Activated CD4-positive, alpha-beta memory T cell treated with anti-CD3 and anti-CD28 coated beads for 36 hours (primary cell): ENCODE data around the gene OLFM1. TPM values are rescaled to one million over a fixed set of nuclear protein-coding genes. Genes with fewer than 3 reads are reported as not detected.
"Not testable (repeated sequence)": the region's sequence is repeated elsewhere in the genome, so short reads cannot be mapped to it uniquely, and the experiment has no call there.

Experiments used
- CTCF ChIA-PET: fragments of 350-600 bp; sonication (Branson Sonifier 250); formaldehyde crosslinking; loops from one replicate; lab custom pipeline; 2021; ENCODE audit warnings: antibody characterized with exemption, inconsistent platforms; lab: Charles Lee
- POLR2A ChIA-PET: fragments of 350-600 bp; sonication (Branson Sonifier 250); formaldehyde crosslinking; loops from one replicate; lab custom pipeline; 2021; ENCODE audit warnings: antibody characterized with exemption; lab: Charles Lee
- DNase-seq: peaks from one replicate; pipeline ENCODE4 v3.0.0-alpha.2; 2020
- H3K27ac Mint-ChIP-seq: one replicate; pipeline ENCODE4 v1.8.0; 2021; ENCODE audit warnings: mixed read lengths
- H3K27me3 Mint-ChIP-seq: one replicate; pipeline ENCODE4 v1.8.0; 2021; ENCODE audit warnings: mixed read lengths
- H3K36me3 Mint-ChIP-seq: one replicate; pipeline ENCODE4 v1.8.0; 2021; ENCODE audit warnings: mixed read lengths
- H3K4me1 Mint-ChIP-seq: one replicate; pipeline ENCODE4 v1.8.0; 2021; ENCODE audit warnings: low read depth, mixed read lengths
- H3K4me3 Mint-ChIP-seq: one replicate; pipeline ENCODE4 v1.8.0; 2021; ENCODE audit warnings: mild to moderate bottlenecking, mixed read lengths
- H3K9me3 Mint-ChIP-seq: one replicate; pipeline ENCODE4 v1.8.0; 2021; ENCODE audit warnings: mixed read lengths
- intact Hi-C: fragments of 100-400 bp; cut with micrococcal nuclease; formaldehyde crosslinking; loops from one replicate; pipeline ENCODE4 v1.15.1; 2023
- total RNA-seq, 2 experiments: library from RNA; stranded (reverse); gene quantifications; one replicate each; pipeline ENCODE4 v1.2.3, GENCODE V29; 2021

Gene OLFM1
- total RNA-seq, 2 experiments from 2014 or later, result not detected

DNA sequence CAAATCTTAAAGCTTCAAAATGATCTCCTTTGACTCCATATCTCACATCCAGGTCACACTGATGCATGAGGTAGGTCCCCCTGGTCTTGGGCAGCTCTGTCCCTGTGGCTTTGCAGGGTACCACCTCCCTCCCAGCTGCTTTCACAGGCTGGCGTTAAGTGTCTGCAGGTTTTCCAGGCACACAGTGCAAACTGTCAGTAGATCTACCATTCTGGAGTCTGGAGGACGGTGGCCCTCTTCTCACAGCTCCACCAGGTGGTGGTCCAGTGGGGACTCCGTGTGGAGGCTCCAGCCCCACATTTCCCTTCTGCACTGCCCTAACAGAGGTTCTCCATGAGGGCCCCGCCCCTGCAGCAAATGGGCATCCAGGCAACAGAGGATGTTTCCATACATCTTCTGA, 24.0 kb upstream of the OLFM1 start:
- POLR2A ChIA-PET, H3K27ac Mint-ChIP-seq, intact Hi-C loops, H3K4me1 Mint-ChIP-seq, H3K4me3 Mint-ChIP-seq, H3K36me3 Mint-ChIP-seq, DNase-seq, CTCF ChIA-PET: not testable (repeated sequence)
- peaks cover 13% of the 10 kb centered on the region for H3K9me3 Mint-ChIP-seq
- H3K27me3 Mint-ChIP-seq, result peaks cover 13% of the 10 kb centered on the region

DNA sequence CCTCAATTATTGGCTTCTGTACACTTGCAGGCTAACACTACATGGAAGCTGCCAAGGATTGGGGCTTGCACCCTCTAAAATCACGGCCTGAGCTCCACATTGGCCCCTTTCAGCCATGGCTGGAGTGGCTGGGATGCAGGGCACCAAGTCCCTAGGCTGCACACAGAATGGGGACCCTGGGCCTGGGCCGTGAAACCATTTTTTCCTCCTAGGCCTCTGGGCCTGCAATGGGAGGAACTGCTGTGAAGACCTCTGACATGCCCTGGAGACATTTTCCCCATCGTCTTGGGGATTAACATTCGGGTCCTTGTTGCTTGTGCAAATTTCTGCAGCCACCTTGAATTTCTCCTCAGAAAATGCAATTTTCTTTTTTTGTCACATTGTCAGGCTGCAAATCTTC, 23.6 kb upstream of the OLFM1 start:
- peaks cover 13% of the 10 kb centered on the region for H3K27me3 Mint-ChIP-seq
- DNase-seq, POLR2A ChIA-PET, H3K27ac Mint-ChIP-seq, H3K4me1 Mint-ChIP-seq, H3K36me3 Mint-ChIP-seq, intact Hi-C loops, H3K4me3 Mint-ChIP-seq, CTCF ChIA-PET: not testable (repeated sequence)
- peaks cover 13% of the 10 kb centered on the region for H3K9me3 Mint-ChIP-seq

DNA sequence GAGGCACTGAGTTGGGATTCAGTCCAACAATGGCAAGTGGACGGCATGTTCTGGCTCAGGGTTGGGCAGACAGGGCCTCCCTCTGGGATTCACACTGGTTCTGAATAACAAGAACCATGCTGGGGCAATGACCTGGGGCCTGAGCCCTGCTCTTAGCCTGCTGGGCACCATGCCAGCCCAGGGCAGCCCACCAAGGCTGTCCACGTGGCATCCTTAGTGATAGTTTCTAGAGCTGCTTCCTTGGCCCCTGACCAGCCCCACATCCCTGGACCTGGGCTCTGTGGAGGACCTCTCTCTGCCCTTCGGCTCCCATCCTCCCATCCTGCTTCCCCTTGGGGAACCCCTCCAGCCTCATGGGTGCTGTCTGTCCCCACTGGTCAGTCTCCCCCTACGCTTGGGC, 22.3 kb upstream of the OLFM1 start:
- Mint-ChIP-seq H3K36me3 (no peaks in the 10 kb centered on the region), H3K27me3 (peaks cover 17% of the 10 kb centered on the region), H3K27ac (no peak overlapping the region), H3K4me1 (no peaks in the 10 kb centered on the region), H3K4me3 (no peak overlapping the region), H3K9me3 (peaks cover 13% of the 10 kb centered on the region)
- intact Hi-C loops, result no loop called here
- no peak for DNase-seq
- CTCF ChIA-PET, result no interaction called here
- POLR2A ChIA-PET, result no interaction called here

DNA sequence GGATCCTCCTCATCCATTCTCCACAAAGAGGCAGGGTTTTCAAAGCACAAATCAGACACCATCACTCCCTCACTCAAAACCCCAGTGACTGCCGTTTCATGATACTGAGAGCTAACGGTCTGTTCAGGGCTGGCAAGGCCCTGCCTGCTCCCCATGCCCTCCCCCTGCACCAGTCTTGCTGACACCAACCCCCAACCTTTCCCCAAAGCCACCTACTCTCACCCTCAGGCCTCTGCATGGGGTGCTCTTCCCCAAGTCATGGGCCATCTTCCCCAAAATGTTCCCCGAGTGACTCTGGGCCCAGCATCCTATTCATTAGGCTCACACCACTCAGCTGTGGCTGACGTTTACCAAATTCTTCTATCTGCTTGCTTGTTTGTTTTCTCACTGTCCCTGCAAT, 21.7 kb upstream of the OLFM1 start:
- peaks cover 16% of the 10 kb centered on the region for H3K27me3 Mint-ChIP-seq

DNA sequence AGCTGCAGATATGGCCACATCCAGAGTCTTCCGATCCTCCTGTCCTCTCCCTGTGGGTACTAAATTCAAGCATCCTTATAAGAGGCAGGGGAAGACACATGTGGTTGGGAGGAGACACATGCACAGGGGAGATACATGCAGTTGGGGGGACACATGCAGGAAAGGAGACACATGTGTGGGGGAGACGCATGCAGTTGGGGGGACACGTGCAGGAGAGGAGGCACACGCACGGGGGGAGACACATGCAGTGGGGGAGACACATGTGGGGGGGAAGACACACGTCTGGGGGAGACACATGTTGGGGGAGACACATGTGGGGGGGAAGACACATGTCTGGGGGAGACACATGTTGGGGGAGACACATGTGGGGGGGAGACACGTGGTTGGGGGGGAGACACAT, 21.2 kb upstream of the OLFM1 start:
- peaks cover 13% of the 10 kb centered on the region for H3K9me3 Mint-ChIP-seq
- POLR2A ChIA-PET, result no interaction called here
- H3K27me3 Mint-ChIP-seq, result peaks cover 16% of the 10 kb centered on the region
- H3K4me1 Mint-ChIP-seq, result no peaks in the 10 kb centered on the region
- no peak overlapping the region for H3K4me3 Mint-ChIP-seq
- CTCF ChIA-PET, result no interaction called here
- intact Hi-C loops, result no loop called here
- no peak overlapping the region for H3K27ac Mint-ChIP-seq
- no peaks in the 10 kb centered on the region for H3K36me3 Mint-ChIP-seq
- DNase-seq, result no peak

More for the DNA sequence above, 21.7 kb upstream of the OLFM1 start:
- intact Hi-C loops, result no loop called here
- no peak overlapping the region for H3K27ac Mint-ChIP-seq
- H3K4me1 Mint-ChIP-seq, result no peaks in the 10 kb centered on the region
- H3K36me3 Mint-ChIP-seq, result no peaks in the 10 kb centered on the region
- no peak overlapping the region for H3K4me3 Mint-ChIP-seq
- CTCF ChIA-PET, result no interaction called here
- no peak for DNase-seq
- H3K9me3 Mint-ChIP-seq, result peaks cover 13% of the 10 kb centered on the region
- POLR2A ChIA-PET, result no interaction called here

DNA sequence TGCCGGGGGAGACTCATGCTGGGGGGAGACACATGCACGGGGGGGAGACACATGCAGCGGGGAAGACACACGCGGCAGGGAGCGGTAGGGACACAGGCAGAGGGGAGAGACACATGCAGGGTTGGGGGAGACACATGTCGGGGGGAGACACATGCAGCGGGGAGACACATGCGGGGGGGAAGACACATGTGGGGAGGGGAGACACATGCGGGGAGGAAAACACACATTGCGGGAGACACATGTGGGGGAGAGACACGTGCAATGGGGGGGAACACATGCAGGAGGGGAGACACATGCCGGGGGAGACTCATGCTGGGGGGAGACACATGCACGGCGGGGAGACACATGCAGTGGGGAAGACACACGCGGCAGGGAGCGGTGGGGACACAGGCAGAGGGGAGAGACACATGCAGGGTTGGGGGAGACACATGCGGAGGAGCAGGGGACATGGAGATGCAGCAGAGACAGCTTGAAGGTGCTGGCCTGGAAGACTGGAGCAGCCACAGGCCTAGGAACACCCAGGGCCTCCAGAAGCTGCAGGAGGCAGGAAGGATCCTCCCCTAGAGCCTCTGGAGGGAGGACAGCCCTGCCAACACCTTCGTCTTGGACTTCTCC, 20.3 kb upstream of the OLFM1 start:
- ChIA-PET CTCF (no interaction called here), POLR2A (no interaction called here)
- no peaks in the 10 kb centered on the region for H3K36me3 Mint-ChIP-seq
- intact Hi-C loops, result no loop called here
- no peaks in the 10 kb centered on the region for H3K4me1 Mint-ChIP-seq
- no peak for DNase-seq
- H3K4me3 Mint-ChIP-seq, result no peak overlapping the region
- peaks cover 13% of the 10 kb centered on the region for H3K9me3 Mint-ChIP-seq
- H3K27ac Mint-ChIP-seq, result no peak overlapping the region
- peaks cover 16% of the 10 kb centered on the region for H3K27me3 Mint-ChIP-seq

DNA sequence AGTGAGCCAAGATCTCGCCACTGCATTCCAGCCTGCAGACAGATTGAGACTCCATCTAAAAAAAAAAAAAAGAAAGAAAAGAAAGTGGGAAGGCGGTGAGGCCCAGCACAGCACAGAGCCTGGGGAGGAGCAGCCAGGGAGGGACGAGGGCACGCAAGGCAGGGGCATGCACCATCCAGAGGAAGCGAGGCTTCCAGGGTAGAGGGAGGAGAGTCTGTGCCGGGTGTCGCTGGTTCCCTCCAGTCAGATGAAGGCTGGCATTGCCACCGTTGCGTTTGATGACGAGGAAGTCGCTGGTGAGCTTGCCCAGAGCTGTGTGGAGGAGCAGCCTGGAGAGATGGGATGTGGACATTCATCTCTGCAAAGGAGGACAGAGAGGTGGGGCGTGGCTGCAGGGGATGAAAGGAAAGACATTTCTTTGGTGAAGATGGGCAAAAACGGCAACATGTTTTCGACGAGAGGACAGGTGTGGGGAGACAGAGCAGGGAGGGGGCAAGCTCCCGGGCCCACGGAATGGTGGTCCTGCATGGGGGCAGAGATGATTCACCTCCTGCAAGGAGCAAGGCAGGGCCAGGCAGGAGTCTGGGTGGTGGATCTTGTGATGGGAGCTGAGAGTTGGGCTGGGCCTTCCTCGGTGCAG, 18.6 kb upstream of the OLFM1 start:
- no peaks in the 10 kb centered on the region for H3K36me3 Mint-ChIP-seq
- no peak for DNase-seq

DNA sequence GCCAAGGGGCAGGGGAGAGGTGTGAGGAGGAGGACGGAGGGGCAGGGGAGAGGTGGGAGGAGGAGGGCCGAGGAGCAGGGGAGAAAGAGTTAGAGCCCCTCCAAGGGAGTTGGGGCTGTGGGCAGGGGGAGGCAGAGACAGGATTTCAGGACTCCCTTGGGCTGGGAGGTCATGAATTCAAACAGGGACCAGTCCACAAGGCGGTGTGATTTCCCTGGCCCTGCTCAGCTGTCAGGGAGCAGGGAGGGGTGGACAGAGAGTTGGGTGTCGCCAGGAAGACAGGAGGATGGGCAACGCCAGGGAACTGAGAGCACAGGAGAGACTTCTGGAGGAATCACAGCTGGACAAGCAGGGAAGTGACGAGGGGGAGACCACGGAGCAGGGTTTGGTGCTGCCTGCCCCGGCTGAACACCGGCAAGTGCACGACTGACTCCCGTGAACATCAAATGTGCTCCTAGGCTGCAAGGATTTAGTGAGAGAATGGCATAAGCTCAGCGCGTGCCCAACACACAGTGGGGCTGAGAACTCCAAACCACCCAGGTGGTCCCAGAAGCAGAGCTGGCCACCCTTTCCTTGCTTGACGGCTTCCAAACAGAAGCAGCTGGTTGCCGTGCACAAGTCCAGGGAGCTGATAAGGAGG, 17.8 kb upstream of the OLFM1 start:
- Mint-ChIP-seq H3K27ac (no peak overlapping the region), H3K9me3 (peaks cover 3% of the 10 kb centered on the region), H3K36me3 (no peaks in the 10 kb centered on the region), H3K4me3 (no peak overlapping the region), H3K27me3 (peaks cover 11% of the 10 kb centered on the region), H3K4me1 (no peaks in the 10 kb centered on the region)
- ChIA-PET CTCF (no interaction called here), POLR2A (no interaction called here)
- no peak for DNase-seq
- intact Hi-C loops, result no loop called here

More for the DNA sequence above, 18.6 kb upstream of the OLFM1 start:
- Mint-ChIP-seq H3K9me3 (peaks cover 10% of the 10 kb centered on the region), H3K4me1 (no peaks in the 10 kb centered on the region), H3K4me3 (no peak overlapping the region), H3K27me3 (peaks cover 15% of the 10 kb centered on the region), H3K27ac (no peak overlapping the region)
- intact Hi-C loops, result no loop called here
- ChIA-PET POLR2A (no interaction called here), CTCF (no interaction called here)

DNA sequence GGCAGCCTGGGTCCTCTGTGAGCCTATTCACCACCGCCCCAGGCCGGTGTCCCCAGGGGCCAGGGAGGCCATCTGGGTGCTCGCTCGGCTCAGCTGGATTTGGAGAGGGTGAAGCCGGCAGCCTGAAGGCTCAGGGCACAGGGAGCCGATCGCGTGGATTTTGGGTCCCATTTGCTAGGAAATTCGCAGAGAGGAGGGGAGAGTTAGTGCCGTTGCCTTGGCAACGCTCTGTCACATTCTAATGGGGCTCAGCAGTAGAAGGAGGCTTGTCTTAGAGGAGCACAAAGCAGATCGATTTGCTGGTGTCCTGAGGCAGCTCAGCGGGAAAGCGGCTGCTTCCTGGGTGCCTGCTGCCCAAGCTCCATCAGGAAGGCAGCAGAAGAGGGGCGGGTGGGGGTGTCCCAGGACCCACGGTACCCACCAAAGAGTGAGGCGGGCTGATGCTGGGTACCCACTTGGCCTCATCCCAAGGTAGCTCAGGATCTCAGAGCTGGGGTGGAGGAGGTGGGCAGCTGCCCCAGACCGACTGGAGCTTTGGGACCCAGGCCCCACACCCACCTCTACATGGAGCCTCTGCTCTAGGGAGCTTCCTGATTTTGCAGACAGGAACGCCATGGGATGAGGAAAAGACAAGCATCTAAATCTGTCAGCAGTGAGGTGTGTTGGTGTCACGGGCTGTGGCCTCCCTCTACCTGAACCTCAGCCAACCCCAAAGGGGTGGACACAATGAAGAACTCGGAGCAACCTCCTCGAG, 17.1 kb upstream of the OLFM1 start:
- intact Hi-C loops, result no loop called here
- H3K27ac Mint-ChIP-seq, result no peak overlapping the region

DNA sequence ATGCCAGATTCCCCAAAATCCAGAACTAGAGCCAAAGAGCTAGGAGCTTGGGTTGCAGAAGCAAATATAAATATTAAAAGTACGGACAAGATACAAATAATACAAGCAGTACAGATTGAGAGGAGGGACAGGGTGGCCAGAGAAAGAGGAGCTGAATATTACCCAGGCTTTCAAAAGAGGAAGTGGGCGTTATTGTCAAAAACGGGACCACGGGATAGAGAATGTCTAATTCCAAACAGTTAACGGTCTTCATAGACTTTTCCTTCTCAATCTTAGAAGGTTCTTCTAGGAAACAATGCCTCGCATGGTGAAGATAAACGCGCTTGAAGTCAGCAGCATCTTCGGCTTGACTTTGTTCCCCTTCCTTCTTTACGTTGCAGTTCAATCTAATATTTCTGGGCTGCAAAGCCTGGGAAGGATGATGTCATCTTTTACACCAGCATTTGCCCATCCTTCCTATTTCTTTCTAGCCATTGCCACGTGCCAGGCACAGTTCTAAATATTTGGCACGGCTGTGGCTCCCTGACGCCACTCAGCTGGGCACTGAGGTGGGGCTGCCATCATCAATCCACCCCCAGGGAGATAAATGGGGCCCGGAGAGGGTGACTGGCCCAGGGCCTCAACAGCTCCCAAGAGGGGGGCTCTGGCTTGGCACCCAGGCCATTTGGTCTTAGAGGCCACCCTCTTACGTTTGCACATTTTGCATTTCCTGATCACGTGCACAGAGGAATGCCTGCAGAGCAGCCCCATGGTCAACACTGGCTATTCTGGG, 16.3 kb upstream of the OLFM1 start:
- no peaks in the 10 kb centered on the region for H3K4me1 Mint-ChIP-seq
- ChIA-PET CTCF (no interaction called here), POLR2A (no interaction called here)
- H3K27ac Mint-ChIP-seq, result no peak overlapping the region
- no peaks in the 10 kb centered on the region for H3K36me3 Mint-ChIP-seq
- no peak overlapping the region for H3K4me3 Mint-ChIP-seq
- no peaks in the 10 kb centered on the region for H3K9me3 Mint-ChIP-seq
- DNase-seq, result no peak
- intact Hi-C loops, result no loop called here
- peaks cover 14% of the 10 kb centered on the region for H3K27me3 Mint-ChIP-seq

More for the DNA sequence above, 17.1 kb upstream of the OLFM1 start:
- H3K27me3 Mint-ChIP-seq, result peaks cover 12% of the 10 kb centered on the region
- no peaks in the 10 kb centered on the region for H3K9me3 Mint-ChIP-seq
- no peak overlapping the region for H3K4me3 Mint-ChIP-seq
- H3K4me1 Mint-ChIP-seq, result no peaks in the 10 kb centered on the region
- H3K36me3 Mint-ChIP-seq, result no peaks in the 10 kb centered on the region
- no peak for DNase-seq
- POLR2A ChIA-PET, result no interaction called here
- CTCF ChIA-PET, result no interaction called here

DNA sequence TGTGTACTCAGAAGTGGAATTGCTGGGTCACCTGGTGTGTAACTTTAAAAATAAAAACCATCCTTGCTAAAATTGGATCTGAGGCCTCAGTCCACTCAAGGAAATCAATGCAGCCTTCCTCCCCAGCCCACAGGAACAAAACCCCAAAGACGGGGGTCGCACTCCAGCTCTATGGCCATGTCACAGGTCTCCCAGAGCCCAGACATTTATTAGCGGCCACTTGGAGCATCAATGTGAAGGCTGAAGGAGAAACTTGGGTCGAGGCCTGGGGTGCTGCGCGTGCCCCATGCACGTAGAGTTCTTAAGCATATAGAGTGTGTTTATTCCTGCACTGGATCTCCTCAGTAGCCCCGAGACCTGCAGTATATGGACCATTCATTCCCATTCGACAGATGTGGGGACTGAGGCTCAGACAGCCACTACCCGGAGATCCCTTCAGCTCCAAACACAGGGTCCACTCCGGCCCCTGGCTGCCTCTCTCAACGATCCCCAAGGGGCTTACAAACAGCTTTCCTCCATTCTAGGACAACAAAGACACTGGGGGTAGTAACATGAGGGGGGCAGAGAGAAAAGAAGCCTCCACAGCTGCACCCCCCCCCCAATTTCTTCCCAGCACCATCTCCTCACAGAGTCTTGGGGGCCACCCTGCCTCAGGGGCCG, 14.3 kb upstream of the OLFM1 start:
- ChIA-PET CTCF (no interaction called here), POLR2A (no interaction called here)
- H3K9me3 Mint-ChIP-seq, result no peaks in the 10 kb centered on the region
- intact Hi-C loops, result no loop called here
- H3K4me3 Mint-ChIP-seq, result no peak overlapping the region
- H3K4me1 Mint-ChIP-seq, result no peaks in the 10 kb centered on the region
- H3K27ac Mint-ChIP-seq, result no peak overlapping the region
- H3K27me3 Mint-ChIP-seq, result peaks cover 25% of the 10 kb centered on the region
- no peak for DNase-seq
- no peaks in the 10 kb centered on the region for H3K36me3 Mint-ChIP-seq
